ENCODE measurements around the gene KIRREL3.

The KIRREL3 gene

DNA sequence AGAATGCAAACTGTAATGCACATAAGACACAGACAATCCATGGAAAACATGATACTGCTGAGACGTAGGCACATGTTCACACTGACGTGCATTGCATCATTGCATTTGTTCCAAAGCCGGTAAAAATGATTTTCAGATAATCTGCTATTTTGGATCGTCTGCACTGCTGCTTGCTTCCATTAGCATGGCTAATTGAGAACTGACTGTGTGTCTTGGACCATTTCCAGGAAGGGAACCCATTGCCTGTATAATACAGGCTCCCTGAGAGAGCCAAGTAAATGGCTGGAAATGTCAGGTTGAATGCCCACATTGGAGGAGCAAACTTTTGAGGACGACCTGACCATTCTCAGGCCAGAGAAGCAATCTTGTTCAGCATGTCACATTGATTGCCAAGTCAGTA lies 340.2 kb downstream of the KIRREL3 start:
- DNase-seq, result no peak

DNA sequence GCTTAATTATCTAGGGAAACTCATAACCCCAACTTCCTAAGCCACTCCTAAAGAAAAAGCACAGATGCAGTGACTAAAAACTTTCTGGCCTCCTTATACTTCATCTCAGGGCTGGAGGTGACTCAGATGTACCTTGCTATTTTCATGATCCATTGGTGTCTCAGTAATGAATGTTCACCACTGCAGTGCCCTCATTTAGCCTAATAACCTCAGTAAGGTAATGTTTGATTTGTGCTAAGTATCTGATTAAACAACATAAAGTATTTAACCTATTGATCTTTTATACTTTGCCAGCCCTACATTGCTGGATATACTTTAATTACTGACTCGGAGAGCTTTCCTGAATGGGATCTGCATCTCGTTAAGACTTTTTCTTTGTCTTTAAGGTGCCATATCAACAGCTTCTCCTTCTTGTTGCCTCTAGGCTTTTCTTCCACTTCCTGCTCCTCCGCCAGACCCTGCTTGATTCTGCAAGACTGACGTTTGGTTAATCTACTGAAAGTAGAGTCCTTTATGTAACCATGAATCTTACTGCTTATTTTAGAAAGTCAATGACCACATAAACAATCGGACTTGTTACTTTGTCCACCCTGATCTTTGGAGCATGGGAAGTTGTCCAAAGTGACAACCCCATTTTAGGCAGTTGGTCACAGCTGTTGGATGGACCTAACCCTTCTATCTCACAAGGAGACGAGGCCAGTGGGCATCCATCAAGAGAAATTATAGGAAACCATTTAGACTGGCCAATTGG lies 342.1 kb downstream of the KIRREL3 start:
- no peak for DNase-seq

DNA sequence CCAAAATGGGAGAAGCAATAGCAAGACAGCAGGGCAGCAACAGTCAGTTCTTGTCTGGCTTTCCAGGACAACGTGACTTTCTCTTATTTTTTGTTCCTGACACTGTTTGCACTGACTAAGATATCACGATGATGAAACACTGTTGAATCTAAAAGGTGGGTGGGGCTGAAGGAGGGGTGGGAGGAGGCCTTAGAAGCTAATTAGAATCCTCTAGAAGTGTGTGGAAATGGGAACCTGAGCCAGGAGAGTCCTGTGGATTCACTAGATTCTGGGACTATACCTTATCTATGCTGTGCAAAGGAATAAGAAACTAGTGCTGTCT lies 344.8 kb downstream of the KIRREL3 start:
- no peak for DNase-seq

DNA sequence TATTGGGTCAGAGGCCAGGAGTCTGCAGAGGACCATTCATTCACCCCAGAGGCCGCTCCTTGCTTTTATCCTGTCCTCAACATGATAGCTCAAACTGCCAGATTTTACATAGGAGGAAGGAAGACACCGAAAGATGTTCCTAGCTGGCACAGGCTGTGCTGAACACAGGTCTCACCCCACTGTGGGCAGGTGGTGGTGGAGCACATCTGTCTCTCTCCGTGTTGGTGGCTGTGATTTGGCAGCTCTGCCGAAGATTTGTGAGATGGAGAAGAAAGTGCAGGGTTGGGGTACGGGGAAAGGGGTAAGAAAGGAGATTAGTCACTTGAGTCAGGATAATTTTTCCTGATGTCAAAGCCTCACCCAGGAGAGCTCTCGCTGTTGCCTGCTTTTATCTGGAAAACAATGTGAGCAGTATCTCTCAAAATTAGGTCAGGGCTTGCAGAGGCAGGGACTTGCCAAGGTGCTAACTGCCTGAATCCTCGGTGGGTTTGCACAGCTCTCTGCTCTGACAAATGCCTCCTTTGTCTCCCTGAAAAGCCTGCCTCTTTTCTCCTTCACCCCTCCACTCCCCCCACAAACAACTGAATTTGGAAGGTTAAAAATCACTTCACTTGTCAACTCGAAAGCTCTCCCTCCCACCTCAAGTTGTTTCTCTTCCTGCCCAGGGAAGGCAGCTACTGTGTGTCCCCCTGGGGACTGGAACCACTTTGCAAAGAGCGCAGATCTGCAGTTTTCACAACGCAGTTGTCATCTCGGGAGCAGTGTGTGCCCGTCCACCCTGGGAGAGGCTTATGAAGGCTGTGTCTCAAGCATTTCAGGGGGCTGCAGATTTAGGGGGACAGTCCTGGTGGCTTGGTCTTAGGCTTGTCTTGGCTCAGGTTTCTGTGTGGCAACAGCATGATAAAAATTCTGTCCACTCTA lies 345.4 kb downstream of the KIRREL3 start:
- no peak for DNase-seq

DNA sequence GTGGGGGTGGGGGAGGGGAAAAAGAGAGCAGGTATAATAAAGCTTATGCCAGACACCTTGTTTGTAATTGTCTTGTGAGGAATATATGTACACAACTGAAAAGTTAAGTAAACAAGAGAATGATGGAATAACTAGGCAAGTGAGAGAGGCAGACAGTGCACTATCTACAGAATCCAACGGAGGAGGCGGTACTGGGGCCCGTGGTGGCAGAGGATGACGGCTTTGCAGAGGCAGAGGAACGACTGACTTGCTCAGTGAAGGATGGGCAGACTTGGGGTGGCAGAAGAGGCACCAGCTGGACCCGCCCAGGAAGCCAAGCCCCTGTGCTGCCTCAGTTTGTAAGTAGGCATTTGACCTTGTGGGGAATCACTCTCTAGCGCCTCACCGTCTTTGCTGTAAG lies 347.5 kb downstream of the KIRREL3 start:
- no peak for DNase-seq

DNA sequence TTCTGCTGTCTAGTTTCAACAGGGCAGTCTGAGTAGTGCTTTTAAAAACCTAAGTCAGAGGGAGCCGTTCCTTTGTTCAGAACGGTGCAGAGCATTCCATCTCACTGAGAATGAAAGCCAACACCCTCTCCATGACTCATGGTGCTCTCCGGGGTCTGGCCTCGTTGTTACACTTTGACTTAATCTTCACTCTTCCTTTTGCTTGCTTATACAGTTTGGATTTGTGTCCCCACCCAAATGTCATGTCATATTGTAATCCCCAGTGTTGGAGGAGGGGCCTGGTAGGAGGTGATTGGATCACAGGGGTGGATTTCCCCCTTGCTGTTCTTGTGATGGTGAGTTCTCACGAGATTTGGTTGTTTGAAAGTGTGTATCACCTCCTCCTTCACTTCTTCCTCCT lies 352.8 kb downstream of the KIRREL3 start:
- DNase-seq, result no peak

DNA sequence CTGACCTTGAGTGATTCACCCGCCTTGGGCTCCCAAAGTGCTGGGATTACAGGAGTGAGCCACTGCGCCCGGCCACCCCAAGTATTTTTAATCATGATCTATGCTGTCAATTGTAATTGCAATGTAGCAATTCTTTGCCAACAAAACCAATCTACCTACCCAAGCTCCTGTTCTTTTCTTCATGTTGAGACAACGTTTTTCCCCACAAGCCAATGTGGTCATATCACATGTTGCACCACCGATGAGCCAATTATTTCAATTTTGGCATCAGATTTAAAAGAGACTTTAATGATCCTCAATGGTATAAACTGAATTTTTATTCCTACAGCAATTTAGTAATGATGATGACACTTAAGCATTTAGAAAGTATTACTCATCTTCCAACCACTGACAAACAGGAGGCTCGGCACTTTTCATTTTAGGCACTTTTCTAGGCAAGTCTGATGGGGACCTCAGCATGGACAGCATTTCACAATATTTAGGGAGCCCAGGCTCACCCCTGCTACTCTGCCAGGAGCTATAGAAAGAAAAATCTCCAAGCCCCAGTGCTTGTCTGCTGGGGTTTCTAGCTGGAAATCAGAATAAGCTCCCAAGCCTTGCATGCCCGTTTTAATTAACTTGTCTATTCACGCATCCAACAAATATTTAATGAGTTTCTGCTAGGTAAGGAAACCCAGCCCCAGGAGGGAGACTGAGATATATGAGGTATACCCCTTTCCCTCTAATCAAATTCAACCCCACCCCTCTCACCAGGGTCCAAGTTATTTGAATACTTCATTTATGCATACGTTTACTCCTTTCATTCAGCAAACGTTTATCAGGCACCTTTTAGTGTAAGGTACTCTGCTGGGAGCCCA lies 353.6 kb downstream of the KIRREL3 start:
- DNase-seq, result no peak

DNA sequence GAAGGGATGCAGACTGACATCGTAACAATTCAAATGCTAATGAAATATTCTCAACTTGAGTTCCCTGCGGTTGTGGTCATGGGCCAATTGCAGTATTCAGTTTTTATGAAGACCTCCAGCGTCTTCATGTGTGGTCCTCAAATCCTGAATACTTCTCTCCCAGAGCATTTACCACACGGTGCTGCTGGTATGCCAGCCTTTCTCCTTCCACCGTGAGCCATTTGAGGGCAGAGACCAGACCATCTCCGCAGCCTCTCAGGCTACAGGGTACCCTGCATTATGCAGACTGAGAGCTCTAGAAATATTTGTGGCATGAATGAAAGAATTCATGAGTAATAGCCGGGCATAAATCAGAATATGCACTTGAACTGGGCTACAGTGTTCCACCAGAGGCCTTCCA lies 355.4 kb downstream of the KIRREL3 start:
- no peak for DNase-seq

DNA sequence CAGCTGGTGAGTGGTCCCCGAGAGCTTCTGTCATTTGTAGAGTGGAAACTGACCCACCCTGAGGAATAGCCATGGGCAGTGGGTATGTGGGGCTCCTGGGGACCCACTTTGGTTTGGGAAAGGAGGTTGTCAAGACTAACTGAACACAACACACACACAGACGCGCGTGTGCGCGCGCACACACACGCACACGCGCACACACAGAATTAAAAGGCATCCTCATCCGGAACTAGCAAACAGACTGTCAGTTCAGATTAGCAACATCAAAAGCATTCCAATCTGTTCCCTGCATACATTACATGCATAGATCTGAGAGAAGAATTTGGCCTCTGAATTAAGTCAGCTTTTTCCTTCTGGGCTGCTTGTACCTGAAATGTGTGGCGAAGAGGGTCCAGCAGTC lies 360.4 kb downstream of the KIRREL3 start:
- no peak for DNase-seq

DNA sequence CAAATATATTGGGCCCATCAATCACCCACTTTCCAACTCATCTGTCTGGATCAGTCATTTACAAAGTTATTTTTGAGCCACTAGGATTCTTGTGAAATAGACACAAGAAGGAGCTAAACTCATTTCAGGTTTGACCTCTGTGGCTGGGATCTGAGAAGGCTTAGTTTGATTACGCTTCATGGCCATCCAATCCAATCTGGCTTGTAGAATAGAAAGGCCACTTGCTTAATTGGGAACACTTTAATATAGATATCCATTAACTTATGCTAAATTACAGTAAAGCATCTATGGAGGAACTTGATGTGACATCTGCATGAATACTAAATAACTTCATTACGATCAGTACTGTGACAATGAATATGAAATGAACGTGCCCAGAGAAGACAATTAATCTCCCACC lies 360.9 kb downstream of the KIRREL3 start:
- no peak for DNase-seq

DNA sequence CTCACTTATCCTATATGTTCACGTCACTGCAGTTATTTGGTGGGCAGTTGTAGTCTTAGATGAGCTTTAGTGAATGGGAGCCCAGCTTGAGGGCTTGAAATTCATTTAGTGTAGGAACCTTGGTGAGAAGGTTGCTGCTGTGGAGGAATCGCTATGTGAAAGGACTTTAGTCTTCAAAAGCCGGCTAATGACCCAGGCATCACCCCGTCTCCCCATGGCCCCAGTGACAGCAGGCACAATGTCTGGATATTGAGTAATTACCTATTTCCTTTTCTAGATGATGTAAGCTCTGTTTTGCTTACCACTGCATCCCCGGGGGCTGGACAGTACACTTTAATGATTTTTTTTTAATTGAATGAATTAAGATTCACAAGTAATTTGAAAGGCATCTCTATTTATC lies 361.9 kb downstream of the KIRREL3 start:
- DNase-seq, result no peak

DNA sequence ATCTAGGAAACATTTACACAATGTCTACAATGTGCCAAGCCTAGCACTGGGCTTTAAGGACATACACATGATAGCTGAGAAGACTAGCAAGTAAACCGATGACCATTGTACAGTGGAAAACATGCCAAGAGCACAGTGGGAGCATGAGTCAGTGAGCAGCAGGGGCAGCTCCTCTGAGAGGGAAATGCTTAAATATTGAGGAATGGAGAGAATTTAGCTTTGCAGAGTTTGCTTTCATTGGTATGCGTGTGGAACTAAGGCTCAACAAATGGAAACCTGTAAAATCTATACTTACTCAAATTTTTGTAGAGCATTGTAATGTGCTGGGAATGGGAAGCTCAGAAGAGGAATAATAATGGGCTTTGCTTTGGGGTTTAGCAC lies 362.8 kb downstream of the KIRREL3 start:
- no peak for DNase-seq

DNA sequence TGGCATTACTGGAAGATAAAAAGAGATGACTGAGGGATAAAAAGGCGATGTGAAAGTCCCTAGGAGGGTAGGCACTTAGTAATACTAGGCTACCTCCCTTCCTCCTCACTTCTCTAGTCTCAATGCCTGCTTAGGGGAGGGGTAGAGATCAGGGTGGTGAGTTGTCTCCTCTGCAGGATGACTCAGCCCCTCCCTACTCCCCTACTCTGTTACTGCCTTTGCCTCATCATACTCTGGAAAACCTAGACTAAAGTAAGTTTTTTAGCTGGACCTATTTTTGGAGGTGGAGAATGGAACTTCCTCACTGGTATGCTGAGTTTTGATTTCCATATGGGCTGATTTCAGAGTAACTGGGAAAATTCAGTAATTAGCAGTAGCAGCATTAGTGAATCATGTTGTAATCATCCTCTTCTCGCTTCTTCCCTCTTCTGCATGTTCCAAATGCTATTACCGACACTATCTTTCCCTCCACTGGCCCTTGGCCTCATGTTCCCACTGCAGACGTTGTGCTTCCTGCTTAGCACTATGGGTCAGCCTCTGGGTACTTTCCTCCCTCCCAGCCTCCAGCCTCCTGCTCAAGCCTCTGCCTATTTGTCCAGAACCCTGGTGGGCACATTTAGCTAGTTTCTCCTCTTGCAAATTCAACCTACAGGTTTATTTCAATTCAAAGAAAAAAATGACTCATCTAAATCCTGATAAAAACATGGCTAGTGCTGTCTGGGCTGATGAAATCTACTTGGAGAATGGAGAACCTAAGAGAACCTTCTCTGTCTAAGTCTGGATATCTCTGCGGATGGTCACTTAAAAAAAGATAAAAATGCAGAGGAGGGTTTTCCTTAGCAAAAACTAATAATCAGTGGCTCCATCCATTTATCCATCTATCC lies 363.4 kb downstream of the KIRREL3 start:
- no peak for DNase-seq

DNA sequence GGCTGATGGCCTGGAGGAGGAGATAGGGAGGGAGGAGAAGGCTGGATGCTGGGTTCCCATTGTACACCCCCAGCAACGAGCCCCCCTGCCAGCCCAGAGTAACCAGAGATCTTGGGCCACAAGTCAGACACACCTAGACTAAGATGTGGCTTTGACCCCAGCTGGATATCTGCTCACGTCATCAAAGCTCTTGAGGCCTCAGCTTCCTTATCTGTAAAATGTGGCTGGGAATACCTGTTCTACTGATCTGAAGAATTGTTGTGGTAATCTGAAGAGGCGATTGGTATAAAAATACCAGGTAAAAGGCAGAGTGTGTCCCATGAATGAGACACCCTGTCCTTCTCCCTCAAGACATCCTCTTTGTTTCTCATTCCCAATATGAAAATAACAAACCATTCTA lies 365.1 kb downstream of the KIRREL3 start:
- DNase-seq, result no peak

DNA sequence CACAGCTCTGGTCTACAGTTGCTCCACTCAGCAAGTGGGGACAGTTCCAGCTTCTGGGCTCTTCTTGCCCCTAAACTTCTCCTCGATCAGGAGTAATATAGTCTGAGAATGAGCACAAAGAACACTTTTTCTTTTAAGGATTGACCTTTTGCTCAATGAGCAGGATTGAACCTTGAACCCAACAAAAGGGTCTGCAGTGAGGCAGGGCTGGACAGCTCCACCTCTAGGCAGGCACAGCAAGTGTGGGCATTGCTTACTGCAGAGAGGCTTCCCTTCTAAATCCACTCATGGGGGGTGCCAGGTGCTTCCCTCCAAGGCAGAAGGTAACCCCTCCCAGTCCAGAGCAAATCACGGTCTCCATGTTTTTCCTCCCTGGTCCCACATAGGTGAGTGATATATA lies 365.6 kb downstream of the KIRREL3 start:
- no peak for DNase-seq

DNA sequence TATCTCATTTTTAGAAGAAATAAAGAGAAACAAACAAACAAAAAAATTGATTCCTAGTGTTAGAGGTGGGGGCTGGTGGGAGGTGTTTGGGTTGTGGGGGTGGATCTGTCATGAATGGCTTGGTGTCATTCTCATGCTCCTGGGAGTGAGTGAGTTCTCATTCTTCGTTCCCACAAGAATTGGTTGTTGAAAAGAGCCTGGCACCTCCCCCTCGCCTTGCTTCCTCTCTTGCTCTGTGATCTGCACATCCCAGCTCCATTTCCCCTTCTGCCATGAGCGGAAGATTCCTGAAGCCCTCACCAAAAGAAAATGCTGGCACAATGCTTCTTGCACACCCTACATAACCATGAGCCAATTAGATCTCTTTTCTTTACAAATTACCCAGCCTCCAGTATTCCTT lies 367.2 kb downstream of the KIRREL3 start:
- no peak for DNase-seq

DNA sequence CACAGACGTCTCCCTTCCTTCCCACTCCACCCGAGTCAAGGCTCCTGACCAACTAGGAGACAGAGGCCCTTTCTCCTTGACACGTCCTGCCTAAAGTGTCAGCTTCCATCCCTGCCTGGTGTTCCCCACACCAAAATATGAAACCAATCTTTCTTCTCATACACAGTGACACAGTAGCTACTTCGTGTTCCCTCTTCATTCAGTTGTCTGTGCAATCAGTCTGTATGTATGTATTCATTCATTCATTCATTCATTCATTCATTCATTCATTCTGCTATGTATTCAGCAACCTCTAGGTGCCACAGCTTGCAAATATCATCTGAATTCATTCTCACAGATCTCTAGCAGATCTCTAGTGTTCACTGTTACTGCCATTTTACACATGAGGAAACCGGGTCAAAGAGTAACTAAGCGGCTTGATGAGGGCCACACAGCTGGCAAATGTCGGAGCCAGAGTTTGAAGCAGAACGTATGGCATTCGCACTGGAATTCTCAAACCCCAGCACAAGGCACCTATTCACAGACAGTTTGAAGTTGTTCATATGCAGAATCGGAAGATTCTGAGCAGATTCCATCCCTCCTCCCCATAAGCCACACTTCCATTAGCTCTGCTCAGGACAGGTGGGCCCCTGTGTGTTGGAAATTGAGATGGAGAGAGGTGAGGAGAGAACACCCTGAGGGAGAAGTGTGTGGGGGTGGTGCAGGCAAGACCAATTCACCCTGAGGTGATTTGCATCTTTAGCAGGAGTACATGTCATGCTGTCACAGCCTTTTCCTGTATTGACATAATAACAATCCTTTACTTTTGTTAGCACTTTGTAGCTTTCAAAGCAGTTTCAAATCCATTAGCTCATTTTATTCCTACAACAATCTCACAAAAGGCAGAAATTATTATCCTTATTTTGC lies 369.4 kb downstream of the KIRREL3 start:
- DNase-seq, result no peak

DNA sequence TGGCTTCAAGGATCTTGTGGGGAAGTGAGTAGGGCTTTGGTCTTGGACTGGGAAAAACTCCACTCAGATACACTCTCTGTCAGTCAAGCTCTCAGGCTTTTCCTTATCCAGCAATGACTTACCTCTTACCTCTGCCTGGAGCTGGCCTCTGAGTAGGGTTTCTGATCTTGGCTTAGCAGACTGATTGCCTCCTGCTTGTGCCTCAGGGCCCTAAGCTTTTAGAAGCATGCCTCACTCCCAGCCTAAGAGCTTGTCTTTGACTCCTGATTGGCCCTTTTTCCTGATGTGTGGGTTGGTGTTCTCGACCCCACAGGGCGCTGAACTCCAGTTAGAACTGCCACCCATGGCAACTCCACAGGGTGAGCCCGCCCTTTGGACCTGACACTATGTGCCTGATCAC lies 370.1 kb downstream of the KIRREL3 start:
- no peak for DNase-seq

DNA sequence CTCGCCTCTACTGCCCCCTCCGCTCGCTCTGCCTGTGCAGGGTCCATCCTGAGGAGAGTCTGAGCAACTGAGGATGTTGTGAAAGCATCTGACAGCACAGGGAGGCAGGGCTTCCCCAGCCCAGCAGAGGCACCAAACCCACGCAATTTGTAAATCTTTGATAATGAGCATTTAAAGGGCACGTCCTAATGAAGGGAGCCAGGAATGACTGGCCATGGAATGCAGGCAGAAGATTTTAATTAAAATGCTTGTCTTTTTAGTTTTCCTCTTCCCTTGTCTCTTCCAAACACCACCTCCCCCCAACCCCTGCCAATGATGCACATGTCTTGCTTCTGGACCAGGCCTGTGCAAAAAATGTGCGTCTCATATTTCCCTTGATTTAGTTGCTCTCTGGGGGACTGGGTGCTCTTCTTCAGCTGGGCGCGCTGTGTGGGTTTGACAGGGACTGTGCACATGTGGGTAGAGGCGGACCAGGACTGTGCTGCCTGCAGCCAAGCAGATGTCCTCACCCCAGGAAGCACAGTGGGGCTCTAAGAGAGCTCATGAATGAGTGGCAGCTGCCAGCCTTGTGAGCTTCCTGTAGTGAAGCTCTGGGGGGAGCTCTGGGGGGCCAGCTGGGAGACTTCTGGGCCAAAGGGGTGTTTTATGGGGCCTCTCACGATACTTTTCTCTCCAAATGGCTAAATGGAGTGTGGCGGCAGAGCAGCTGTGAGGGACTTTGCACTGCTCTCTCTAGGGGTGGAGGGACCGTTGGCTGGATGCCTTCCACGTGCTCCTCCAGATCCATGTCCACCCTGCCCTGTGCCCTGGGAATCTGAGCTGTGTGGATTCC lies 371.6 kb downstream of the KIRREL3 start:
- no peak for DNase-seq

DNA sequence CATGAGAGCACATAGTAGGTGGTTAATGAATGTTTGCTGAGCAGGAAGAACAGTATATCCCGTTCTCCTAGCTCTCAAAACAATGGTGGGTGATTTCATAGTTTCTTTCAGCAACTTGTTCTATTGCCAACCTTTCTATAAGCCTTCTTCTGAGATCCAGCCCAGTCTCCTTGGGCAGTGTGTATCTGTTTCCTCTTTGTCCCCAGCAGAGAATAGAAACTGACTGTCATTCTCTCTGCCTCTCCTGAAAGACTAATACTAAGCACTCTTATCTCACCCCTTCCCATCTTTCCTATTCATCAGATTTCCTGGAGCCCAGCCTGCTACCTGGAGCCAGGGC lies 372.1 kb downstream of the KIRREL3 start:
- no peak for DNase-seq
